Dedifferentiated amniotic fluid mesenchymal stem cell (primary cell): Measurements from ENCODE around the gene ARHGEF16.
A peak's percentile ranks its signal among the peaks of the same experiment; 100 is the strongest.

Experiments used
- DNase-seq: peaks from one replicate; pipeline ENCODE4 v3.0.0-alpha.2; 2016; ENCODE audit errors: extremely low spot score

ARHGEF16 gene

GRCh38 chr1:3453891-3454810 lies at the start of gene ARHGEF16:
ARHGEF16 (plus strand) TSS chr1:3454665; CDS start chr1:3463085, 8,420 bp downstream.
- no peak for DNase-seq

- DNase-seq: no peak
Observed at GRCh38 chr1:3404801-3405200, 49.7 kb upstream of the ARHGEF16 start.

- no peak for DNase-seq
Observed at GRCh38 chr1:3405491-3405890, 49.0 kb upstream of the ARHGEF16 start.

- no peak for DNase-seq
Observed at GRCh38 chr1:3405974-3406867, 48.2 kb upstream of the ARHGEF16 start.

- DNase-seq: no peak
Observed at GRCh38 chr1:3407021-3407420, 47.4 kb upstream of the ARHGEF16 start.

DNA sequence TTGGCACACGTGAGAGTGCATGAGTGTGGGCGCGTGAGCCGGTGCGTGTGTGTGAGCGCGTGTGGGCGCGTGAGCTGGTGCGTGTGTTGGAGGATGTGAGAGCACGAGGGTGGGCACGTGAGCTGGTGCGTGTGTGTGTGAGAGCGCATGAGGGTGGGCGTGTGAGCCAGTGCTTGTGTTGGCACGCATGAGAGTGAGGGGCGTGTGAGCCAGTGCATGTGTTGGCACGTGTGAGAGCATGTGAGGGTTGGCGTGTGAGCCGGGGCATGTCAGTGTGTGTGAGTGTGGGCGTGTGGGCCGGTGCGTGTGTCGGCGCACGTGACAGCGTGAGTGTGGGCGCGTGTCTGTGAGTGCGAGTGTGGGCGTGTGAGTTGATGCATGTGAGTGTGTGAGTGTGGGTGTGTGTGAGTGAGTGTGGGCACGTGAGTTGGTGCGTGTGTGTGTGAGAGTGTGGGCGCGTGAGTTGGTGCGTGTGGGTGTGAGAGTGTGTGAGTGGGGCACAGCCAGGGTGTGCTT lies 45.7 kb upstream of the ARHGEF16 start:
- DNase-seq: no peak

DNA sequence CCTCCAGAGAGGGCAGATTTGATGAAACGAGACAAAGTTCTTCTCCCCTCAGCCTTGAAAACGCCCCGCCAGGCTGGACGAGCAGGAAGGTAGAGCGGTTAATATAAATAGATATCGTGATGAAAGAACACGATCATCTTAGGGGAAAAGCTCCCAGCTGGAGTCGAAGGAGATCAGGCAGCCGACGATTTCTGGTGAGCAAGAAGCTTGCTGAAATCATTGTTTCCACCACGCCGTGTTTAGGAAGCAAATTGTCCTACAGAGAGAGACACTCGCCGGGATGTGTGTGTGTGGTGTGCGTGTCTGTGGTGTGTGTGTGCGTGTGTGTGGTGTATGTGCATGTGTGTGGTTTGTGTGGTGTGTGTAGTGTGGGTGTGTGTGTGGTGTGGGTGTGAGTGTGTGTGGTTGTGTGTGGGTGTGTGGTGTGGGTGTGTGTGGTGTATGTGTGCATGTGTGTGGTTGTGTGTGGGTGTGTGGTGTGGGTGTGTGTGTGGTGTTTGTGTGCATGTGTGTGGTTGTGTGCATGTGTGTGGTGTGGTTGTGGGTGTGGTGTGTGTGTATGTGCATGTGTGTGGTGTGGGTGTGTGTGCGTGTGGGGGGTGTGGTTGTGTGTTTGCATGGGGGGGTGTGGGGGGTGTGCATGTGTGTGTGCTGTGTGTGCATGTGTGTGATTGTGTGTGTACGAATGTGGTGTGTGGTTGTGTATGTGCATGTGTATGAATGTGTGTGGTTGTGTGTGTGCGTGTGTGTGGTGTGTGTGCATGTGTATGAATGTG lies 44.9 kb upstream of the ARHGEF16 start:
- no peak for DNase-seq

- DNase-seq: peak; percentile 43
Observed at GRCh38 chr1:3410142-3410925, 44.1 kb upstream of the ARHGEF16 start.

- DNase-seq: no peak
Observed at GRCh38 chr1:3411806-3412205, 42.7 kb upstream of the ARHGEF16 start.

DNA sequence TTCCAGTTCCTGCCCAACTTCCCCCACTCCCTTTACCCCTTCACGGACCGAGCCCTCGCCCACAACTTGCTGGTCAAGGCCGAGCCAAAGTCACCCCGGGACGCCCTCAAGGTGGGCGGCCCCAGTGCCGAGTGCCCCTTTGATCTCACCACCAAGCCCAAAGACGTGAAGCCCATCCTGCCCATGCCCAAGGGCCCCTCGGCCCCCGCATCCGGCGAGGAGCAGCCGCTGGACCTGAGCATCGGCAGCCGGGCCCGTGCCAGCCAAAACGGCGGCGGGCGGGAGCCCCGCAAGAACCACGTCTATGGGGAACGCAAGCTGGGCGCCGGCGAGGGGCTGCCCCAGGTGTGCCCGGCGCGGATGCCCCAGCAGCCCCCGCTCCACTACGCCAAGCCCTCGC lies 42.1 kb upstream of the ARHGEF16 start:
- DNase-seq: no peak

DNA sequence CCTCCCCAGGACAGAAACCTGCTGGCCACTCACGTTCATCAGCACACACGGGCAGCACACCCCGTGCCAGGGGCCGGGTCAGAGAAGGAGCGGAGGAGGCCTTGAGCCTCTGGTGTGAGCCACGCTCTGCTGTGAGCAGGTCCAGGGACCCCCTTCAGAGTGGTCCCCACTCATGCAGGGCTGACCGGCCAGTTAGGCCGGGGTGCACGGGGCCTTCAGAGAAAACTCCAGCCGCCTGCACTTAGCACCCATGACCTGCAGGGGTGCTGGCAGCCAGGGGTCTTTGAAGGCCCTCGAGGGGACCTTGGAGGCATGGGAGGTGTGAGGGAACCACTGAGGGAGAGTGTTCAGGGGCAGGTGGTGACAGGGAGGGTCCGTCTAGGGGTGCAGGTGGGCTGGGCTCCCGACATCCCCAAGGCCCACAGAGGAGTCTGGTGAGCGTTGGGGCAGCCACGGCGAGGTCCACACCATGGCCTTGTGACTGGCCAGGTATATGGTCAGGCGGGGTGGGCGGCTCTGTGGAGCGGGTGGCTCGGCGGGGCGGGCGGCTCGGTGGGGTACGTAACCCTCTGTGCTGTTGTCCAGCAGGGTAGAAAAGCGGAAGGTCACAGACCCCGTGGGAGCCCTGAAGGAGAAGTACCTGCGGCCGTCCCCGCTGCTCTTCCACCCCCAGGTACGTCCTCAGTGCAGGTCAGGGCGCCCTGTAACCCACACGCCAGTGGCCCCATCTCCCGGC lies 40.3 kb upstream of the ARHGEF16 start:
- DNase-seq: no peak

DNA sequence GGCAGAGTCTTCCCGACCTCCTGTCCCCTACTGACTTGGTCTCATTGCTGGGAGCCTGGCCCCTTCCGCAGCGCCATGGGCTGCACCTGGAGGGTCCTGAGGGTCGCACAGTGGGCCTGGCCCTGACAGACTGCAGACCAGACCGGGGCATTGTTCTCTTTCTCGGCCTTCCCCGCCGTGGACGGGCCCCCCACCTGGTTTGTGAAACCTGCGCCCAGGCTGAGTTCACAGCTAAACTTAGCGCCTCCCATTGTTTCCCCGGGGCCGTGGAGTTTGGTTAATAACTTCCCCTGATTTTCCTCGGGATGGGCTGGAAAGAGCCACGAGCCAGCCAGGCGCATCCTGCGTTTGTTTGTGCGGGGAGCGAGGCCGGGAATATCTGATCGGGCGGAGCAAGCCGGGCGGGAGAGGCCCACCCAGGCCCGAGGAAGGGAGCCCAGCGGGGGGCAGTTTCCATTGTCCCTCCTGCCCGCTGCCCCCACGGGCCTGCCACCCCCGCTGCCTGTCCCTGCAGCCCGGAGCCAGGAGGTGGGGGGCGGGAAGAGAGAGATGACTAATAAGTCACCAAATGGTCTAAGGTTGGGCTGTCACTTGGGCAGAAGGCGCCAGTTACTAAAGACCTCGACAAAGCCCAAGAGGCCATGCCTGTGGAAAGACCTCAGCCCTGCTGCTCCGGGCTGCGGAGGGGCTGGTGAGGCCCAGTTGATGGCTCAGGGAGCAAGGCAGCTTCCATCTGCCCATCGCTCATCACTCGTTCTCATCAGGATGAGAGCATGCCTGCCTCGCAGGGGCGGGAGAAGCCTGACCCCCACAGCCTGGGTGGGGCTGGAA lies 39.0 kb upstream of the ARHGEF16 start:
- DNase-seq: no peak

GRCh38 chr1:3417082-3417739 lies 37.3 kb upstream of the ARHGEF16 start:
- no peak for DNase-seq

GRCh38 chr1:3417934-3418333 lies 36.5 kb upstream of the ARHGEF16 start:
- DNase-seq: no peak

DNA sequence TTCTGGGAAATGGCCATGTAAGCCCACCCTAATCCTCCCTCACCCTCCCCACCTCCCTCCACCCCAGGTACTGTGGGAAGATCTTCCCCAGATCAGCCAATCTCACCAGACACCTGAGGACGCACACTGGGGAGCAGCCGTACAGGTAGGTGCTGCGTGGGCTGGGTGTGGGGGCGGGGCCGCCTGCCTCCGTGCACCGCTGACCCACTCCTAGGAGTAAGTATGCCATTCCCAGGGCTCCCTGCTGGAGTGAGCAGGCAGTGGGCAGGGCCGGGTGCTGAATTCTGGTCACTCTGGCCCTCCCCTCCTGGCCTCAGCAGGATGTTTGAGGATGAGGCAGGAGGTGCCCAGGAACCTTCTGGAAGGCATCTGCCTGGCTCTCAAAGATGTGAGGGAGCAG lies 35.9 kb upstream of the ARHGEF16 start:
- no peak for DNase-seq

DNA sequence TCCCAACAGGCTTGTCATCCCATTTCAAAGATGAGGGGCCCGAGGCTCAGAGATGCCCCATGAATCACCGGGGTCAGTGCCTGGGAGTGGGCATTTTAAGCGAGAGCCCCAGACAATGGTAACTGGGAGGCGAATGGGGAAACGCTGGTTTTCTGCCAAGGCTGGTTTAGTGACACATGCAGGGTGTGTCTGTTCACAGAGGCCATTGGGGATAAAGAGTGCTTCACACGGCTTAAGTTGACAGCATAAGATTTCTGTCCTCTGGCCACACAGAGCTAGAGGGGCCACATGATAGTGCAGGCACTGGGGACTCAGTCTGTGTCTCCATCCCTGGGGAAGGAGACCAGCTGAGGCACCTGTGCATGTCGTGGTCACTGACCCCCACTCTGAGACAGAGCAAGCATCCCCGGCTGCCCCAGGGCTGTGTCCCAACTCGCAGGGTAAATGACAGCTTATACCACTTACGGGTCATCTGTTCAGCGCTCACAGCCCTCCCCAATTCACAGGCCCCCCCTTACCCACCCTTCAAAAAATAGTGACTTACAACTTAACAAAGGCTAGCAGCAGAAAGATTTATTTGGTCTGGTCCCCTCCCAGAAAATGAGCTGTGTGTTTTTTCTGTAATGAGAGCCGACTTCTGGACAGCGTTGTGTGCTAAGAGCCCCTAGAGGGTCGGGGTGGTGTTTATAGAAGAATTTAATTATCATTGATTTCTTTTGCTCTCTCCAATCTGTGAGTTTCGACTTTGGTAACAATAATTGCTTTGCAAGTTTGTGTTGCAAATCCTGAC lies 34.9 kb upstream of the ARHGEF16 start:
- no peak for DNase-seq

DNA sequence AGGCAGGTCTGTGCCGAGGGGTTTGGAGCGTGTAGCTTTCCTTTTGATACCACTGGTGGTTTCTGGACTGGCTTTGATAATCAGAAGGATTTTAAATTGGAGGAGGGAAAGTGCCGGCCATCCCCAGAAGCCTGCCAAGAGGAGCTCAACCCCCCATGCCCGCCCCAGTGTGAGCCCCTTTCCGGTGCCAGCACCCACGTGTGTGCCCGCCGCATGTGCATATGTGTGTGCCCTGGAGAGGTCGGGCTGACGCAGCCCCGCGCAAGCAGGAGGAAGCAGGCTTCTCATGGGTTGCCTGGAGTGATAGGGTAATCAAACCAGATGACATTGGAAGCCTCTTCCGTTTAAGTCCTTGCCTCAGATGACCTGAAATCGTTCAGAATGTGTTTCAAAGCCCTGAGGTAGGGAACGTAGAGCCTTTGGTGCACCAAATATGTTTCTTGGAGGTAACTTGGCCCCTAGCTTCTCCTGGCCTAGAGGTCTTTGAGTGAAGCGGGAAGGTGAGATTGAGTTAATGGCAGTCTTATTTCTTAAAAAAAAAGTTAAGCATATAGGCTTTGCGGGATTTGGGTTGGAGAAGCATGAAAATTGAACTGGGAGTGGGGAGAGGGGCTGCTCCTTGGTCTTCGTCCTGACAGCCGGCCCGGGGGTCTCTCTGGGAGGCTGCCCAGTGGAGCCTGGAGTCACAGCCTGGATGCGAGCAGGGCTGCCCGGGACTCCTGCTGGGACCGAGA lies 34.1 kb upstream of the ARHGEF16 start:
- no peak for DNase-seq
